Measurements from ENCODE around the gene CYP20A1.

- no peak for TF ChIP-seq YY2 (tag by site-specific recombination; IDR thresholded peaks at IDR 0.05)
- no peak for TF ChIP-seq ZNF664 (tag by site-specific recombination; IDR thresholded peaks at IDR 0.05)
Observed at GRCh38 chr2:203209538-203209937, 29.3 kb upstream of the CYP20A1 start.

Data from HEK293 (cell line).